GM19025 (cell line): ENCODE data around the gene SPATA12.

ENCODE experiments used
- ATAC-seq: cut with Tn5 transposase; IDR thresholded peaks from one replicate; pipeline ENCODE4 v1.9.1; 2021; ENCODE audit warnings: mild to moderate bottlenecking, low read depth, moderate library complexity; ENCODE audit not compliant: unreplicated experiment

The SPATA12 gene, protein sequence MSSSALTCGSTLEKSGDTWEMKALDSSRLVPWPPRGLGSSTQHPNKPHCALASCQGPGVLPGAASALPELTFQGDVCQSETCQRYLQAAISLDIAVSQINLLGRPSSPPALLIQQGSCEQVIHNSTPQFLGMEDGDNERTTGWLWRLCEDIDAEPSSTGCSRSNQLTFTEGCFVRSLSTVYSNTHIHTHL

DNA sequence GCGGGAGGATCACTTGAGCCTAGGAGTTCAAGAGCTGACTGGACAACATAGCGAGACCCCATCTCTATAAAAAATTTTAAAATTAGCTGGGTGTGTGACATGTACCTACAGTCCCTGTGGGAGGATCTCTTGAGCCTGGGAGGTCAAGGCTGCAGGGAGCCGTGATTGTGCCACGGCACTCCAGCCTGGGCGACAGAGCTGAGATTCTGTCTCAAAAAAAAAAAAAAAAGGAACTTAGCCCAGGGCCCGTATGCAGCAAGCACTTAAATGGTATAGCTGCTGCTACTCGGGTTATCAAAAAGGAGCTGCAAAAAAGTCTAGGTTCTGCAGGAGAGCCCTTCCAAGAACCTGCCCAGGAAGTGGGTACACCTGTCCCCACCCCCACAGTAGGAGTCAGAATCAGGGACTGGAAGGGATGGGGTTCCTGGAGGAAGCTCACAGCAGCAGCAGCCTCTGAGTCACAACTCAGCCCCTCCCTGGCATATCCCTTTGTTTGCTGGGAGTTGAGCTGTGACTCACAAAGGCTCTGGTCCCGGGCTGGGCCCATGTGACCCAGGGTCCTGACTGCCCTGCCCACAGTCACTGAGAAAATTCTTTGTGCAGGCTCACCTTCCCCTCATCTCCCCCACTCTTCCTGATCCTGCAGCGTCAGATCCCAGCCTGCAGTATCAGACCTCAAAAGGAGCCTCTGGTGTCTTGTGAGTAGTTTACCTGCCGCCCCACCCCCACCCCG, at the start of gene SPATA12:
SPATA12 (plus strand) TSS at position 576 of the 733 bp plus-strand sequence. CDS start 13,031 bp downstream, outside the sequence.
- no peak for ATAC-seq

DNA sequence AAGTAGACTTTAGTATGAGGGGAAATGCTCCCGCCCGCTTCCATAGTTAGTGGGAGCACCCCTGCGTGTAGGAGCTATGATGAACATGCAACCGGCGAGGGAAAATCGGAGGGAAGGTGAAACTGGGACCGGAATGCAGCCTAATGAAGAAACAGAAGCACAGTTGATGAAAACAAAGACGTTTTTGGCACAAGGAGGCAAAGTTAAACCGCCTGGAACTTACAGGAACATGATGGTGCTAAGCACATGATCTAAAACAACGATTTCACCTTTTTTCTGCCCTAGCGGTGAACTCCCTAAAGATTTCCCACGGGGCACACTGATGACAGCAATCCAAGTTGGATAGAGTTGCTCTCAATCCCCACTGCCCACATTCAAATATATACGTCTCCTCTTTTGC, 49.4 kb upstream of the SPATA12 start:
- ATAC-seq, result no peak

DNA sequence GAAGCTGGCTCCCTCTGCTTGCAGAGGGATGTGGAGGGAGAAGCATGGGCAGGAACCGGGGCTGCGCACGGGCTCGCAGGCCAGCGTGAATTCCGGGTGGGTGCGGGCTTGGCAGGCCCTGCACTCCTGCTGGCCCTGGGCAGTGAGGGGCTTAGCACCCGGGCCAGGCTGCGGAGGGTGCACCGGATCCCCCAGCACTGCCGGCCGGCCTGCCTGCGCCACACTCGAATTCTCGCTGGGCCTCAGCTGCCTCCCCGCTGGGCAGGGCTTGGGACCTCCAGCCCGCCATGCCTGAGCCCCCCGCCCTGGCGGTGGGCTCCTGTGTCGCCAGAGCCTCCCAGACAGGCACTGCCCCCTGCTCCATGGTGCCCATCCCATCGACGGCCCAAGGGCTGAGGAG, 47.6 kb upstream of the SPATA12 start:
- ATAC-seq, result no peak

DNA sequence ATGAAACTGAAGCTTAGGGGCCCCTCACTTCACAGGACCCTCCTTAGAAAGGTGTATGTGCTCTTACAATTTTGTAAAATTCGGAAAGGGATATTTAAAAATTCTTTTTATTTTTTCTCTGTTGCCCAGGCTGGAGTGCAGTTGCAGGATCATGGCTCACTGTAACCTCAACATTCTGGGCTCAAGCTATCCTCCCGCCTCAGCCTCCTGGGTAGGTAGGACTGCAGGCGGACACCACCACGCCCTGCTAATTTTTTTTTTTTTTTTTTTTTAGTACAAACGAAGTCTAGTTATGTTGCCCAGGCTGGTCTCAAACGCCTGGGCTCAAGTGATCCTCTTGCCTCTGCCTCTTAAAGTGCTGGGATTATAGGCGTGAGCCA, 45.1 kb upstream of the SPATA12 start:
- no peak for ATAC-seq

DNA sequence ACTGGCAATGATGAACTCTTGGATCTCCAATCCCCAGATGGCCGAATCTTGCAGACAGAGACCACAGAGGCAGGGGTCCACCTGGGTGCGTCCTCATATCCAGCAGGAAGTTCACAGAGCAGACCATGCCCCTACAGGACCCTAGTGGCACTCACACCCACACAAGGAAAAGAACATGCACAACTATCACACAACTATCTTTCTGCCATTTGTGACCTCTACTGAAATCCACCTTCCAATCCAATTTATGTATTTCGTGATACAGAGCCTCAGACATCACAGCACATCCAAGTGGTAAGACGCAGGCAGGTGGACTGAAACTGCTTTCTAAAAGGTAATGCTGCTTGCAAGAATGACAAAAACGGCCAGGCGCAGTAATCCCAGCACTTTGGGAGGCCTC, 44.6 kb upstream of the SPATA12 start:
- ATAC-seq, result no peak

DNA sequence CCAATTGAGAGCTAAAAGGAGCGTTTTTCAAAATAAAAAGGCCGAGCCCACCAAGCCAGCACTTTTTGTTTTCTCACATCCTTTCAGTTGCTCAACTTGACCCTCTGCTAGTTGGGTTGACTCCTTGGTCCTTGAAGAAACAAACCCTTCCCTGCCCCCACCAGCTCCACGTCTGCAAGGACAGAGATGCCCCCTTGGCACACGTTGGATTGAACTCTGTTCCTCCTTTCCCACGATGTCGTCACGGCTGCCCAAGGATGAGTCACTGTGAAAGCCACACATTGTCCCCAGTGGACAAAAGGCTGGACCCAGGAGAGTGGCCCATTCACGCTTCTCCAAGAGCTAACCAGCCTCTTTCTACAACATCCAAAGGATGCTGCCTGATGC, 43.0 kb upstream of the SPATA12 start:
- no peak for ATAC-seq

DNA sequence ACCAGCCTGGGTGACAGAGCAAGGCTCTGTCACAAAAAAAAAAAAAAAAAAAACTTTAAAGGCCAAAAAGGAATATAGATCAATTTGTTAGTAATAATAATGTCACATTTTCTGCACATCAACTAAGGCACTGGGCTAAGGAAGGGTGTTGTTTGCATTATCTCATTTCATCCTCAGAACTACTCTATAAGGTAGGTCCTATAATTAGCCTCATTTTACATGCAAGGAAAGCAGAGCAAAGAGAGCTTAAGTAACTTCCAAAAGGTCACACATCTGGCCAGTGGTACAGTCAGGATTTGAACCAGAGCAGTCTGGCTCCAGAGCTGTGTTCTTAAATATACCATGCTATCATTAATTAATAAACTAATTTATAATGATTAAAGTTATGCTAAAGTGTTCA, 42.2 kb upstream of the SPATA12 start:
- no peak for ATAC-seq

DNA sequence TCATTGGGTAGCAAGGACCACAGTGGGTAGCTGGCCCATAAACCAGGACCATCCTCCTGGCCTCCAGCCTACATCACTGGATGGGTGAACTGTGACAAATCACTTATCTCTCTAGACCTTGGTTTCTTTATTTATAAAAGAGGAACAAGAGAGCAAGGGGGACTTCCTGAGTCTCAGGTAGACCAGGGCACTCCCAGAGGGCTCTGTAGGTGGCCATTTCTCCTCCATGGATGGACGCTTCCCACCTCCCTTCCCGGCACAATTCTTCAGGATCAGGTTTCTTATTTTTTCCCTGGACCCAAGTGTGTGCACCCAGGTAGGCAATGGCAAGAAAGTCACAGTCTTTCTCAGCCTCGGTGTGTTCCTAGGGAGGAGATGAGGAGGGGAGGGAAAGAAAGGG, 41.4 kb upstream of the SPATA12 start:
- ATAC-seq, result no peak

DNA sequence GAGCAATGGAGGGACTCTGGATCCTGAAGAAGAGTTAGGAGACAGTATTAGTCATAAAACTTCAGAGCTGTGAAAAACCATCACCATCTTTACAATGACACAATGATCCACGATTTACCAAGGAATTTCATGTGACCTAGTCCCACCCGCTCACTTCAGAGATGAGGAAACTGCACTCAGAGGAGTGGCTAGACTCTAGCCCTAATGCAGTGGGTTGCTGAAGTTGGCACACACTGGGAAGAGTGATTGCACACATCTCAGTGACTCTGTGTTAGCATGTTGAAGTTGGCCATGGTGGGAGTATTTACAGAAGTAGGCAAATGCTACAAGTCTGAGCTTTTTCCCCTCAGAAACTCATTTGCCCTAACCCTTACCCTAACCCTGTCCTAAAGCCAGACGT, 35.2 kb upstream of the SPATA12 start:
- no peak for ATAC-seq

DNA sequence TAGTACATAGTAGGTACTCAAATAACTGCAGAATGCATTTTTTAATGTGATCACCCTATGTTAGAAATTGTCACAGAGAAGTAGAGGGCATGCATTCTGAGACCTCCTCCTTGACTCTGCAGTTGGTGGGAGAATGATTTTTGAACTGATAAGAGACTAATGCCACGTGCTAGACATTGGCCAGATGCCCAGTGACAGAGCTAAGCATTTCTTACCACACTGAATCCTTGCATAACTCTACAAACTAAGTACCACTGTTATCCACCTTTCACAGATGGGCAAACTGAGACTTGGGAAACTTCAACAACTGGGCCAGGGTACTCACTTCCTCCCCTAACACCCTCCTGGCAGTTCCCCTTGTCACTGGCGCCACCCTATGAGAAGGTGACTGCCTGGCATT, 33.5 kb upstream of the SPATA12 start:
- ATAC-seq, result no peak

DNA sequence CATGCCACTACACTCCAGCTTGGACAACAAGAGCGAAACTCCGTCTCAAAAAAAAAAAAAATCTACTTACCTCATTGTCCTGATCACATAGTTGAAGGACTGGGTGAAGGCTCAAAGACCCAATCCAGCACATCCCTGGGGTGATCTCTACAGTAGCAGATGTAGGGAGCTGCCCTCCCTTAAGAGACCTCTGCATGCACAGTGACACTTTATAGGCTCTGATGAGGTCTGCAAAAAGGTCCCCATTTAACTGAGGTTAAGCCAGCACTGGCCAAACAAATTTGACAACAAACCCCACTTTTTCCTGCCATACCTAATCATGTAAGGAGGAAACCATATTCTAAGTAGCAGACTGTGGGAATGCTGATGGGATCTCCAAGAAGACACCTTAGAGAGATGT, 31.1 kb upstream of the SPATA12 start:
- no peak for ATAC-seq

DNA sequence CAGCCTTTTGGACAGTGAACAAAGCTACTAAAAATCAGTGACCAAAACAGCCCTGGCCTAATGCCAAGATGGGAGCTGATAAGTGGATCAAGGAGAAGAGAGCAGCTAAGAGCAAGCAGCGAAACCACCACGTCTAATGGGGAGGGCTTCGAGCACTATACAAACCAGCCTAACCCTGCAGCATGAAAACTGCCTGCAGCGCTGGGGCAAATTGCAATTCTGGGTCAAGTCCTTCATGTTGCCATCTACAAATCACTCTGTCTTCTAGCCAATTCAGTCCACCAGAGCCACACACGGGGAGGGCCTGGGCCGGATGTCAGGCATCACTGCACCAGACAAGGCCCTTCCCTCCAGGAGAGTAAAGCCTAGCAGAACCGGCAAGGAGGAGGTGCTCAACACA, 30.5 kb upstream of the SPATA12 start:
- no peak for ATAC-seq

DNA sequence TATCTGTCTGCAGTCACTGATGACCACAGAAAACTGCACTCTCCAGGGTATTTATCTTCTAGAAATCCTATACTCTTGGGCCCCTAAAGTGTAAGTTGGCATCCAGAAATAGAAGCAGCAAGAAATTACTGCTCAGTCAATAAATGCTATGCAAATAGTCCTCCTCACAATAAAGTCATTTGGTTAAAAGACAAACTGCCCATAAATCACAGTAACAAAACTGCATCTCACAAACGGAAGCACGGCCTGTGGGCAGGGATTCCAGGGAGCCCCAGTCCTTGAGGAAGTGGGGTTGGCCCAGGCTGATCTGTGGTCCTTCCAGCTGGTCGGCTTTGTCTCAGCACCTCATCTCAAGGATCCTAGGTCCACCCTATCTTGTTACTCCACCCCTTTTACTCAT, 29.7 kb upstream of the SPATA12 start:
- ATAC-seq, result no peak

DNA sequence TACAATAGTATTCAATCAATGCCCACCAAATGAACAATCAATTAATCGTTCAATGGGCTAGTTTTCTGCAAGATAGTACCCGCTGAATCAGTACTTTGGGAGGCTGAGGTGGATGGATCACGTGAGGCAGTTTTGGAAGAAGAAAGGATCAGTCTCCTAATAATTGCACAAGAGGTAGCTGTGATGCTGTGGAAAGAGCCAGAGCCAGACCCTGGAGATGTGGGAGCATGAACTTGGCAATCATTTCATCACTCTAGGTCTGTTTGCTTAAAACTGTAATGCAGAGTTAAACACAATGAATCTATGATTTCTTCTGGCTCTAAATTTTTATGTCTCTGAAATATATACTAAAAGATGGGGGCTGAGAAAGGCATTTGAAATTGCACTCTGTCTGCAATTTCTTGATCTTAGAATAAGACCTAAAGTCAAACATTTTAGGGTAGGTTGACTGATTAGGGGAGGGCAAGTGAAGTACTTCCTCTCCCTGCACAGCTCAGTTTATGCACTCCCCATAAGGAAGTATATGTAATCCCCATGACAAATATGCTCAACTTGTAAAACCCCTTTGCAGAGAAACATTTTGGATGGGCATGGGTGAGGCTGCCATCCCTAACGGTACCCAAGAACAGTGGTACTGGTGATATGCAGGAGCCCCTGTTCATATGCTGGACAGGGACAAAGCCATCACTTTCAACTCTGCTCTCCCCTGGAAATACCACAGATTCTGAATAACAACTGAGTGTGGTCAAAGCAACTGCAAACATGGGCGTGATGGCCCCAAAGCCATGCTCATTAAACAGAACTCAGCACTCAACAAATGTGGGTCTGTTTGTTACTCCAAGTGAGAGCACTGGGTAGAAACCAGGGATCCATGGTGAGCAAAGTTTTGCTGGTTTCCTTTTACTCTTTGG, 28.6 kb upstream of the SPATA12 start:
- no peak for ATAC-seq

DNA sequence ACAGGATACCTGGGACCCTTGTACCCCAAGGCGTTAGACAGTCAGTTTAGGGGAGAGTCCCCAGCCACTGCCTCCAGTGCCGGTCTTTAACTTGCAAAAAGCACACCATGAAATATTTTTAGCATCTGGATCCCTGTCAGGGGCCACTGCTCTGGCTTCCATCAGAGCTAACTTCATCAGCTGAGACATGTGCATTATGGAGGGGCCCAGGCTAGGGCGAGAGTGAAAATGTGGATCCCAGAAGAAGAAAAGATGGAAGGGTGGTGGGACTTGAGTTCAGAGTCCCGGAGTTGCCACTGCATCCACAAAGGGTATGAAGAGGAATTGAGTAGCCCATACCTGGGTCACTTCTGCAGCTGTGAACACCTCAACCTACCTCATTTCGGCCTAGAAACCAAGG, 23.5 kb upstream of the SPATA12 start:
- ATAC-seq, result no peak

DNA sequence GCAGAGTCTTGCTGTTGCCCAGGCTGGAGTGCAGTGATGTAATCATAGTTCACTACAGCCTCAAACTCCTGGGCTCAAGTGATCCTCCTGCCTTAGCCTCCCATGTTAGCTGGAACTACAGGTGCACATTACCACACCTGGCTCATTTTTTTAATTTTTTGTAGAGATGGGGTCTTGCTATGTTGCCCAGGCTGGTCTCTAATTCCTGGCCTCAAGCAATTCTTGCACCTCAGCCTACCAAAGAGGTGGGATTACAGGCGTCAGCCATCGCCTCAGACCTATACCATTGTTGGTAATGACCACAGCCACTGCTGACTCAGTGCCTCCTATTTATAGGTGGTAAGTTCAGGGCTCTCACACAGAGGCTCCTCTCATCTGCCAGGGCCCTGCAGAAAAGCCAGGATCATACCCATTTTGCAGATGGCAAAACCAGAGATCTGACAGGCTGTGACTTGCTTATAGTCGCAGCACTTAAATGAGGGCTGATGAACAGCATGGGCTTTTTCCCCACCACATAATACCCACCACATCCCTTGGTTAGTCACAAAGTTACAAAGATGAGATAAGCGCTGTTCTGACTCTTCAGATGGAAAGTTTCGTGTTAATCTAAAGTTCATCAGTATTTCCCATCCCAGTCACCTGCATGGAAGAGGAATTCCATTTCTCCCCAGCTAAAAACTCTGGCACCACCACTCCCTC, 21.8 kb upstream of the SPATA12 start:
- ATAC-seq, result no peak

DNA sequence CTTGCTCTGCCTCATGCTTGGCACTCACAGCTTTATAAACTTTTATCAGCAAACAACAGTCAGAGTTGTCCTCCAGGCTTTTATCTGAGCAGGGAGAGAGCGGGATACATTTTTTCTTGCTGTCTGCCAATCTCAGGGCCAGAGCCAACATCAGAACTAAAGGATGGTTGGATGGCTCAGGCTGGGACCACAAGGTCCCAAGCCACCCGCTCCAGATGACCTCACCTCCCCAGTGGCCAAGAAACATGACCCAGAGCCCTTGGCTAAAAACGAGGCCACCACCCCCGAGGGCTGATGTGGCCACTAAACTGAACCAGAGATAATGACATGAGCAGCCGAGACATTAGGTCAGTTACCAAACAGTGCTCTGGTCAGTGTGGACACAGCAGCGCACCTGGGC, 18.8 kb upstream of the SPATA12 start:
- no peak for ATAC-seq

DNA sequence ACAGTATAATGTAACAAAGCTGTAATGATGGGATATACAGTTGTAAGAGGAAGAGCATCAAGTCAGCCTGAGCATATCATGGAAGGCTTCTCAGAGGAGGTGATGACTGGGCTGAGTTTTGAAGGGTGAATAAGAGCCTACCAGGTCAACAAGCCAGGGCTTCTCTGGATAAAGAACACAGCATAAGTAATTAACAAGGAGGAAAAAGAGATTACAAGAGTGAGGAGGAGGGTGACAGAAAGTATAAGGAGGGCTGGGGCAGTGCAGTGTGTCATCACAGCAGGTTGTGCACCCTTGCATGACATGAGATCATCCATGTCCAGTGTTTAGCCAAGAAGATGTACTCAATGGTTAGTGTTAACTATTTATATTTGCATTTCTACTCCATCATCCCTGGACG, 16.9 kb upstream of the SPATA12 start:
- ATAC-seq, result no peak

DNA sequence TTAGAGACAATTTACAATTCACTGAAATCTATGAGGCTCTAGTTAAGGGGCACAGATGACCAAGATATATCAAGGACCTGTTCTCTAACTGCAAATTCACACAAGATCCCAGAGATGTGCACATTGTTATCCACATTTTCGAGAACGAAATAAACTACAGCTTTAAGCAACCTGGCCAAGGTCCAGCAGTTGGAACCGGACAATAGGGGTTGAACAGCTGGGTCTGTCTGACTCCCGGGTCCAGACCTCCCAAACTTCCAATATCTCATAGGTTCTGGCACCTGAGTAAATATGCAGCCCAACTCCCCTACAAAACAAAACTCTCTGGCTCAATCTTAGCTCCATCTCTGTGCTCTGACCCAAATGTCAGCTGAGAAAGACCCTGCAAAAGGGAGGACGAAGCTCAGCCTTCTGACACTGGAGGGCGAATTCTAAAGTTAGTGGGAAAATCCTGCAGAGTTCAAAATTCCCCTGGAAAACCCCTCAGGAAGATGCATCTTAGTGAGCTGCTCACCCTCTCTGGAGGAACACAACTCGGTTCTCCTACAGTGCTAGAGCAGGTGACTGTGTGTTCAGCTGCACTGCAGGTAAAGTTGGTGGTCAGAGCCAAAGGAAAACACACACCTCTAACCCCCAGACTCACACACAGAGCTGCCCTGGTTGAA, 14.2 kb upstream of the SPATA12 start:
- no peak for ATAC-seq

DNA sequence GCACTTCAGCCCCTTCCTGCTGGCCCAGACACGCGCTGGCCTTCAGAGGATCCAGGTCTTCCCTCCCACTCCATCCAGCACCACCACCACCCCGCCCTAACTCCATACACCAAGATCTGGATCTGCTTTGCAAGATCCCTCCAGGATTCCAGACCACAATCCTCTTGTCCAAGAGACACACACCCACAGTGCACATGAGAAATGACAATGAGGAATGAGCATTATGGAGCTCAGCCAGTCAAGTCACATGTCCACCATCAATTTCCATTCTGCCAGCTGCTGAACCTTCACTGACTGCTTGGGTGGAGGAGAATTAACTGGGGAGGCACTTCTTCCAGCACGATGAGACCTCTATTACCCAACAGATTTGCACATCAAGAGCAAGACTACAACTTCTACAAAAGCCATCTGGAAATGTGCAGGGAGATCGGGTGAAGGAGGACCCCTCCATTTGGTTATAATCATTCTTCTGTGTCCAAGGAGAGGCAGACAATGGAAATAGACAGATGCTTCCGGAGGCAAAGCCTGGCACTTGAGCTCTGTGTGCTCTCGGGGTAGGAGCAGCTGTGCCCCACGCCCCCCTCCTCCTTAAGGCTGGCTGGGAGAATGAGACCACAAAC, 12.3 kb upstream of the SPATA12 start:
- ATAC-seq, result no peak
